Astrocyte (in vitro differentiated cells and primary cell): ENCODE measurements around the gene SEC23A.

Experiments
- EZH2 ChIP-seq: IDR thresholded peaks from 2 replicates; pipeline ENCODE4 v1.6.1; 2012; ENCODE audit warnings: mild to moderate bottlenecking, low read length, inconsistent platforms; ENCODE audit not compliant: insufficient read depth
- TF ChIP-seq, protein P1 (sequence below): IDR thresholded peaks from 2 replicates; pipeline ENCODE4 v1.5.1; 2011; ENCODE audit warnings: low read depth, mild to moderate bottlenecking, inconsistent platforms, low read length, moderate library complexity; ENCODE audit not compliant: insufficient read depth

DNA sequence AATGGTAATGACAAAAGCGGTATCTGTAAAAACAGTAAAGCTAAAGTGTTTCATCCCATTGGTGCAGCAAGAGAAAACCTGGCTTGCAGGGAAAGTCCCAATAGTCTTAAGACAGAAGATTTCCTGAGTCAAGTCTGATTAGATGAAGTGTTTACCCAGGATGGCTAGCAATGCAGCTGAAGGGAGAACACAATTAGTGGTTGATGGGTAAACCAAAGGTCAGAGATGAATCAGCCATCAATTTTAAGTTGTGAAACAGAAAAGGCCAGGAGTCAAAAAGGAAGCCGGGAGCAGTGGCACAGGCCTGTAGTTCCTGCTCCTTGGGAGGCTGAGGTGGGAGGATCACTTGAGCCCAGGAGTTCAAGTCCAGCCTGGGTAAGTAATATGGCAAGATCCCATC is 52.6 kb downstream of the SEC23A start:
- TF ChIP-seq, protein P1, sequence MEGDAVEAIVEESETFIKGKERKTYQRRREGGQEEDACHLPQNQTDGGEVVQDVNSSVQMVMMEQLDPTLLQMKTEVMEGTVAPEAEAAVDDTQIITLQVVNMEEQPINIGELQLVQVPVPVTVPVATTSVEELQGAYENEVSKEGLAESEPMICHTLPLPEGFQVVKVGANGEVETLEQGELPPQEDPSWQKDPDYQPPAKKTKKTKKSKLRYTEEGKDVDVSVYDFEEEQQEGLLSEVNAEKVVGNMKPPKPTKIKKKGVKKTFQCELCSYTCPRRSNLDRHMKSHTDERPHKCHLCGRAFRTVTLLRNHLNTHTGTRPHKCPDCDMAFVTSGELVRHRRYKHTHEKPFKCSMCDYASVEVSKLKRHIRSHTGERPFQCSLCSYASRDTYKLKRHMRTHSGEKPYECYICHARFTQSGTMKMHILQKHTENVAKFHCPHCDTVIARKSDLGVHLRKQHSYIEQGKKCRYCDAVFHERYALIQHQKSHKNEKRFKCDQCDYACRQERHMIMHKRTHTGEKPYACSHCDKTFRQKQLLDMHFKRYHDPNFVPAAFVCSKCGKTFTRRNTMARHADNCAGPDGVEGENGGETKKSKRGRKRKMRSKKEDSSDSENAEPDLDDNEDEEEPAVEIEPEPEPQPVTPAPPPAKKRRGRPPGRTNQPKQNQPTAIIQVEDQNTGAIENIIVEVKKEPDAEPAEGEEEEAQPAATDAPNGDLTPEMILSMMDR: no peak
- TF ChIP-seq EZH2: no peak
